ENCODE data around the gene SLC4A3.
A peak's percentile ranks its signal among the peaks of the same experiment; 100 is the strongest.

DNA sequence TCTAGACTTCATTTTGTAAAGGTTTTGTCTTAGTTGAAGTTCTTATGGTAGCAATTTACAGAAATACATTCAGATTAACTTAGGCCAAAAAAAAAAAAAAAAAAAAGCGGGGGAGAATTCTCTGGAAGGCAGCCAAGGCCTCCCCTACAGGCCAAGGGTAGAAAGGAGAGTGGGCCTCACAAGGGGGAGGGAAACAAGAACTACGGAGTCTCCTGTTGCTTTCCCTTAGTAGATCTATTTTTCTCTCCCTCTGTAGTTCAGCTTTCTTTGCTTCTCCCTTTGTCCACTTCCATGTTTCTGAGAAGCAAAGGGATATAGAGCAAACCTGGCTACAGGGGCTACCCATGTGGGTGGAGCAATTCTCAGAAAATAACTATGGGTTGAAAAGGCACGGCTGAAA, 32.2 kb upstream of the SLC4A3 start:
- TF ChIP-seq CBX5 (IDR thresholded peaks at IDR 0.05; ENCODE audit: low read depth, low read length) (no peak), PHF8 (conservative IDR thresholded peaks at IDR 0.05; ENCODE audit: low read depth, low read length) (no peak), JUN (IDR thresholded peaks at IDR 0.05; ENCODE audit: low read depth, low read length) (no peak), POLR2A (IDR thresholded peaks at IDR 0.05; ENCODE audit: control extremely low read depth in 1 of 2, low read depth in 2 of 2, low read length in 2 of 2) (no peak), POLR2AphosphoS5 (IDR thresholded peaks at IDR 0.05; ENCODE audit: low read depth, low read length) (no peak), JUND (IDR thresholded peaks at IDR 0.05; ENCODE audit: low read length) (no peak), BCL11A (IDR thresholded peaks at IDR 0.05; ENCODE audit: low read depth in 2 of 2, low read length in 2 of 2) (no peak), TBP (IDR thresholded peaks at IDR 0.05; ENCODE audit: low read depth, low read length) (no peak)
- TF ChIP-seq, protein P1, sequence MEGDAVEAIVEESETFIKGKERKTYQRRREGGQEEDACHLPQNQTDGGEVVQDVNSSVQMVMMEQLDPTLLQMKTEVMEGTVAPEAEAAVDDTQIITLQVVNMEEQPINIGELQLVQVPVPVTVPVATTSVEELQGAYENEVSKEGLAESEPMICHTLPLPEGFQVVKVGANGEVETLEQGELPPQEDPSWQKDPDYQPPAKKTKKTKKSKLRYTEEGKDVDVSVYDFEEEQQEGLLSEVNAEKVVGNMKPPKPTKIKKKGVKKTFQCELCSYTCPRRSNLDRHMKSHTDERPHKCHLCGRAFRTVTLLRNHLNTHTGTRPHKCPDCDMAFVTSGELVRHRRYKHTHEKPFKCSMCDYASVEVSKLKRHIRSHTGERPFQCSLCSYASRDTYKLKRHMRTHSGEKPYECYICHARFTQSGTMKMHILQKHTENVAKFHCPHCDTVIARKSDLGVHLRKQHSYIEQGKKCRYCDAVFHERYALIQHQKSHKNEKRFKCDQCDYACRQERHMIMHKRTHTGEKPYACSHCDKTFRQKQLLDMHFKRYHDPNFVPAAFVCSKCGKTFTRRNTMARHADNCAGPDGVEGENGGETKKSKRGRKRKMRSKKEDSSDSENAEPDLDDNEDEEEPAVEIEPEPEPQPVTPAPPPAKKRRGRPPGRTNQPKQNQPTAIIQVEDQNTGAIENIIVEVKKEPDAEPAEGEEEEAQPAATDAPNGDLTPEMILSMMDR (IDR thresholded peaks at IDR 0.05; ENCODE audit: control extremely low read depth in 1 of 3, insufficient read depth in 1 of 3, low read depth in 1 of 3, low read length in 3 of 3): peak; percentile 35
- TF ChIP-seq, protein P2, sequence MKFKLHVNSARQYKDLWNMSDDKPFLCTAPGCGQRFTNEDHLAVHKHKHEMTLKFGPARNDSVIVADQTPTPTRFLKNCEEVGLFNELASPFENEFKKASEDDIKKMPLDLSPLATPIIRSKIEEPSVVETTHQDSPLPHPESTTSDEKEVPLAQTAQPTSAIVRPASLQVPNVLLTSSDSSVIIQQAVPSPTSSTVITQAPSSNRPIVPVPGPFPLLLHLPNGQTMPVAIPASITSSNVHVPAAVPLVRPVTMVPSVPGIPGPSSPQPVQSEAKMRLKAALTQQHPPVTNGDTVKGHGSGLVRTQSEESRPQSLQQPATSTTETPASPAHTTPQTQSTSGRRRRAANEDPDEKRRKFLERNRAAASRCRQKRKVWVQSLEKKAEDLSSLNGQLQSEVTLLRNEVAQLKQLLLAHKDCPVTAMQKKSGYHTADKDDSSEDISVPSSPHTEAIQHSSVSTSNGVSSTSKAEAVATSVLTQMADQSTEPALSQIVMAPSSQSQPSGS (IDR thresholded peaks at IDR 0.05; ENCODE audit: low read length): no peak
- TF ChIP-seq, protein P3, sequence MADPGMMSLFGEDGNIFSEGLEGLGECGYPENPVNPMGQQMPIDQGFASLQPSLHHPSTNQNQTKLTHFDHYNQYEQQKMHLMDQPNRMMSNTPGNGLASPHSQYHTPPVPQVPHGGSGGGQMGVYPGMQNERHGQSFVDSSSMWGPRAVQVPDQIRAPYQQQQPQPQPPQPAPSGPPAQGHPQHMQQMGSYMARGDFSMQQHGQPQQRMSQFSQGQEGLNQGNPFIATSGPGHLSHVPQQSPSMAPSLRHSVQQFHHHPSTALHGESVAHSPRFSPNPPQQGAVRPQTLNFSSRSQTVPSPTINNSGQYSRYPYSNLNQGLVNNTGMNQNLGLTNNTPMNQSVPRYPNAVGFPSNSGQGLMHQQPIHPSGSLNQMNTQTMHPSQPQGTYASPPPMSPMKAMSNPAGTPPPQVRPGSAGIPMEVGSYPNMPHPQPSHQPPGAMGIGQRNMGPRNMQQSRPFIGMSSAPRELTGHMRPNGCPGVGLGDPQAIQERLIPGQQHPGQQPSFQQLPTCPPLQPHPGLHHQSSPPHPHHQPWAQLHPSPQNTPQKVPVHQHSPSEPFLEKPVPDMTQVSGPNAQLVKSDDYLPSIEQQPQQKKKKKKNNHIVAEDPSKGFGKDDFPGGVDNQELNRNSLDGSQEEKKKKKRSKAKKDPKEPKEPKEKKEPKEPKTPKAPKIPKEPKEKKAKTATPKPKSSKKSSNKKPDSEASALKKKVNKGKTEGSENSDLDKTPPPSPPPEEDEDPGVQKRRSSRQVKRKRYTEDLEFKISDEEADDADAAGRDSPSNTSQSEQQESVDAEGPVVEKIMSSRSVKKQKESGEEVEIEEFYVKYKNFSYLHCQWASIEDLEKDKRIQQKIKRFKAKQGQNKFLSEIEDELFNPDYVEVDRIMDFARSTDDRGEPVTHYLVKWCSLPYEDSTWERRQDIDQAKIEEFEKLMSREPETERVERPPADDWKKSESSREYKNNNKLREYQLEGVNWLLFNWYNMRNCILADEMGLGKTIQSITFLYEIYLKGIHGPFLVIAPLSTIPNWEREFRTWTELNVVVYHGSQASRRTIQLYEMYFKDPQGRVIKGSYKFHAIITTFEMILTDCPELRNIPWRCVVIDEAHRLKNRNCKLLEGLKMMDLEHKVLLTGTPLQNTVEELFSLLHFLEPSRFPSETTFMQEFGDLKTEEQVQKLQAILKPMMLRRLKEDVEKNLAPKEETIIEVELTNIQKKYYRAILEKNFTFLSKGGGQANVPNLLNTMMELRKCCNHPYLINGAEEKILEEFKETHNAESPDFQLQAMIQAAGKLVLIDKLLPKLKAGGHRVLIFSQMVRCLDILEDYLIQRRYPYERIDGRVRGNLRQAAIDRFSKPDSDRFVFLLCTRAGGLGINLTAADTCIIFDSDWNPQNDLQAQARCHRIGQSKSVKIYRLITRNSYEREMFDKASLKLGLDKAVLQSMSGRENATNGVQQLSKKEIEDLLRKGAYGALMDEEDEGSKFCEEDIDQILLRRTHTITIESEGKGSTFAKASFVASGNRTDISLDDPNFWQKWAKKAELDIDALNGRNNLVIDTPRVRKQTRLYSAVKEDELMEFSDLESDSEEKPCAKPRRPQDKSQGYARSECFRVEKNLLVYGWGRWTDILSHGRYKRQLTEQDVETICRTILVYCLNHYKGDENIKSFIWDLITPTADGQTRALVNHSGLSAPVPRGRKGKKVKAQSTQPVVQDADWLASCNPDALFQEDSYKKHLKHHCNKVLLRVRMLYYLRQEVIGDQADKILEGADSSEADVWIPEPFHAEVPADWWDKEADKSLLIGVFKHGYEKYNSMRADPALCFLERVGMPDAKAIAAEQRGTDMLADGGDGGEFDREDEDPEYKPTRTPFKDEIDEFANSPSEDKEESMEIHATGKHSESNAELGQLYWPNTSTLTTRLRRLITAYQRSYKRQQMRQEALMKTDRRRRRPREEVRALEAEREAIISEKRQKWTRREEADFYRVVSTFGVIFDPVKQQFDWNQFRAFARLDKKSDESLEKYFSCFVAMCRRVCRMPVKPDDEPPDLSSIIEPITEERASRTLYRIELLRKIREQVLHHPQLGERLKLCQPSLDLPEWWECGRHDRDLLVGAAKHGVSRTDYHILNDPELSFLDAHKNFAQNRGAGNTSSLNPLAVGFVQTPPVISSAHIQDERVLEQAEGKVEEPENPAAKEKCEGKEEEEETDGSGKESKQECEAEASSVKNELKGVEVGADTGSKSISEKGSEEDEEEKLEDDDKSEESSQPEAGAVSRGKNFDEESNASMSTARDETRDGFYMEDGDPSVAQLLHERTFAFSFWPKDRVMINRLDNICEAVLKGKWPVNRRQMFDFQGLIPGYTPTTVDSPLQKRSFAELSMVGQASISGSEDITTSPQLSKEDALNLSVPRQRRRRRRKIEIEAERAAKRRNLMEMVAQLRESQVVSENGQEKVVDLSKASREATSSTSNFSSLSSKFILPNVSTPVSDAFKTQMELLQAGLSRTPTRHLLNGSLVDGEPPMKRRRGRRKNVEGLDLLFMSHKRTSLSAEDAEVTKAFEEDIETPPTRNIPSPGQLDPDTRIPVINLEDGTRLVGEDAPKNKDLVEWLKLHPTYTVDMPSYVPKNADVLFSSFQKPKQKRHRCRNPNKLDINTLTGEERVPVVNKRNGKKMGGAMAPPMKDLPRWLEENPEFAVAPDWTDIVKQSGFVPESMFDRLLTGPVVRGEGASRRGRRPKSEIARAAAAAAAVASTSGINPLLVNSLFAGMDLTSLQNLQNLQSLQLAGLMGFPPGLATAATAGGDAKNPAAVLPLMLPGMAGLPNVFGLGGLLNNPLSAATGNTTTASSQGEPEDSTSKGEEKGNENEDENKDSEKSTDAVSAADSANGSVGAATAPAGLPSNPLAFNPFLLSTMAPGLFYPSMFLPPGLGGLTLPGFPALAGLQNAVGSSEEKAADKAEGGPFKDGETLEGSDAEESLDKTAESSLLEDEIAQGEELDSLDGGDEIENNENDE (IDR thresholded peaks at IDR 0.05; ENCODE audit: insufficient replicate concordance, low read length): no peak
